ENCODE results near the gene CACNA1C.

- TF ChIP-seq CTCF (conservative IDR thresholded peaks at IDR 0.05), result no peak
- no peak for TF ChIP-seq ZFX (IDR thresholded peaks at IDR 0.05)
Observed at GRCh38 chr12:2562400-2562799, 509.6 kb downstream of the CACNA1C start.

Data from C4-2B (cell line).